Neural progenitor cell (in vitro differentiated cells): ENCODE results near the gene ERICH2. TPM values are rescaled to one million over a fixed set of nuclear protein-coding genes. Genes with fewer than 3 reads are reported as not detected.

Experiments used
- DNase-seq: peaks from one replicate; pipeline ENCODE4 v3.0.0-alpha.2; 2016; ENCODE audit warnings: low spot score
- H2AFZ ChIP-seq: fragments of 200-600 bp; sonication (generic); replicated peaks from 2 replicates; pipeline ENCODE4 v1.6.1; 2016; ENCODE audit warnings: antibody characterized with exemption
- H3F3A ChIP-seq: fragments of 200-600 bp; sonication (generic); 2 replicates; pipeline ENCODE4 v1.6.1; 2016; ENCODE audit warnings: antibody characterized with exemption, low read depth
- H3K27ac ChIP-seq: fragments of 200-600 bp; sonication (generic); 2 replicates; pipeline ENCODE4 v1.5.1; 2016; ENCODE audit warnings: mild to moderate bottlenecking
- H3K27me3 ChIP-seq: fragments of 200-600 bp; sonication (generic); 2 replicates; pipeline ENCODE4 v1.6.1; 2016; ENCODE audit warnings: mild to moderate bottlenecking, moderate library complexity
- H3K36me3 ChIP-seq: fragments of 200-600 bp; sonication (generic); 2 replicates; pipeline ENCODE4 v1.5.1; 2016
- H3K4me1 ChIP-seq: fragments of 200-600 bp; sonication (generic); 2 replicates; pipeline ENCODE4 v1.6.1; 2016; ENCODE audit warnings: mixed run types
- H3K4me2 ChIP-seq: fragments of 200-600 bp; sonication (generic); 2 replicates; pipeline ENCODE4 v1.6.1; 2016
- H3K4me3 ChIP-seq: fragments of 200-600 bp; sonication (generic); 2 replicates; pipeline ENCODE4 v1.5.1; 2016
- H3K79me2 ChIP-seq: fragments of 200-600 bp; sonication (generic); 2 replicates; pipeline ENCODE4 v1.6.1; 2016; ENCODE audit warnings: low read depth
- H3K9ac ChIP-seq: fragments of 200-600 bp; sonication (generic); 2 replicates; pipeline ENCODE4 v1.6.1; 2016
- H3K9me3 ChIP-seq: fragments of 200-600 bp; sonication (generic); 2 replicates; pipeline ENCODE4 v1.5.1; 2016; ENCODE audit warnings: low read depth
- H4K20me1 ChIP-seq: fragments of 200-600 bp; sonication (generic); 2 replicates; pipeline ENCODE4 v1.6.1; 2016; ENCODE audit warnings: low read depth
- H3K27ac Mint-ChIP-seq: 3 replicates; pipeline ENCODE4 v1.8.0; 2021; ENCODE audit warnings: mixed read lengths
- H3K27me3 Mint-ChIP-seq: 2 replicates; pipeline ENCODE4 v1.8.0; 2022; ENCODE audit warnings: low read depth, mild to moderate bottlenecking, inconsistent platforms, moderate library complexity, mixed read lengths; ENCODE audit not compliant: insufficient read depth
- H3K36me3 Mint-ChIP-seq: 3 replicates; pipeline ENCODE4 v1.8.0; 2021; ENCODE audit warnings: mixed read lengths
- H3K4me1 Mint-ChIP-seq: 3 replicates; pipeline ENCODE4 v1.8.0; 2021; ENCODE audit warnings: mixed read lengths
- H3K4me3 Mint-ChIP-seq: 3 replicates; pipeline ENCODE4 v1.8.0; 2021; ENCODE audit warnings: mild to moderate bottlenecking, moderate library complexity, mixed read lengths
- H3K9me3 Mint-ChIP-seq: 3 replicates; pipeline ENCODE4 v1.8.0; 2020; ENCODE audit warnings: mixed read lengths
- EZH2 ChIP-seq: fragments of 200-600 bp; sonication (generic); IDR thresholded peaks from 2 replicates; pipeline ENCODE4 v1.6.1; 2017; ENCODE audit warnings: antibody characterized with exemption, mild to moderate bottlenecking, moderate library complexity
- EZH2phosphoT487 ChIP-seq: fragments of 200-600 bp; sonication (generic); IDR thresholded peaks from 2 replicates; pipeline ENCODE4 v1.6.1; 2017; ENCODE audit warnings: antibody characterized with exemption
- total RNA-seq: library from RNA; depleted of rRNA; stranded (reverse); fragments of >200 nt; gene quantifications from 2 replicates; pipeline ENCODE4 v1.2.3, GENCODE V29; 2015; ENCODE audit warnings: low replicate concordance
- TF ChIP-seq, protein P1 (sequence below): fragments of 200-600 bp; sonication (generic); IDR thresholded peaks from 2 replicates; pipeline ENCODE4 v1.5.1; 2017; ENCODE audit warnings: antibody characterized with exemption, mild to moderate bottlenecking

ERICH2 gene
- total RNA-seq, 1 donor from 2014 or later = 2.7 TPM

DNA sequence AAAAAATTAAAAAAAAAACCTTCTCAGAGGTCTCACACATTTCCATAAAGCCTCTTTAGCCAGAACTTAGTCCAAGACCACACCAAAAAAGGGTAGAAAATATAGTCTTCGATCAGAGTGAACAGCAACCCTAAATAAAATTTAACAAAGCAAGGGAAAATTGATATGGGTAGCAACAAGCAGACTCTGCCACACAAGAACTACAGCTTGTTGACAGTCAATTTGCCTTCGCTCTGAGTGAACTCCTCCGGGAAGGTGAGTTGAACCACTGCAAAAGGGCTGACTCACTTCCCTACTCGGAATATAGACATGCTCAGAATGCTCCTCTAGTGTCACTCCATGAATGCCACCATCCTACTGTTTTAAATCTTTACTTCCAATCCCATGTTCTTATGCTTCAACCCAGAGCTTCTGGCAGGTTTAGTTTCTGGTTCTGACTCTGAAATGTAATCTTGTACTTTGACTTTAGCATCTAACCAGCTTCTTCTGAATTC is 70.6 kb downstream of the ERICH2 start:
- Mint-ChIP-seq H3K27me3 (no peaks in the 10 kb centered on the region), H3K9me3 (no peaks in the 10 kb centered on the region), H3K36me3 (peaks cover 8% of the 10 kb centered on the region), H3K4me3 (no peak overlapping the region), H3K27ac (no peak overlapping the region), H3K4me1 (peaks cover 8% of the 10 kb centered on the region)
- no peaks in the 10 kb centered on the region for H3K27me3 ChIP-seq
- H3K36me3 ChIP-seq = no peaks in the 10 kb centered on the region
- H3F3A ChIP-seq = no peaks in the 10 kb centered on the region
- no peaks in the 10 kb centered on the region for H3K79me2 ChIP-seq
- H3K4me2 ChIP-seq = no peak overlapping the region
- no peak overlapping the region for H3K4me3 ChIP-seq
- no peaks in the 10 kb centered on the region for H3K9me3 ChIP-seq
- H2AFZ ChIP-seq = no peak overlapping the region
- H3K4me1 ChIP-seq = no peaks in the 10 kb centered on the region
- no peak for DNase-seq
- no peaks in the 10 kb centered on the region for H4K20me1 ChIP-seq
- H3K9ac ChIP-seq = no peak overlapping the region
- TF ChIP-seq EZH2phosphoT487 (no peak), EZH2 (no peak)
- TF ChIP-seq, protein P1, sequence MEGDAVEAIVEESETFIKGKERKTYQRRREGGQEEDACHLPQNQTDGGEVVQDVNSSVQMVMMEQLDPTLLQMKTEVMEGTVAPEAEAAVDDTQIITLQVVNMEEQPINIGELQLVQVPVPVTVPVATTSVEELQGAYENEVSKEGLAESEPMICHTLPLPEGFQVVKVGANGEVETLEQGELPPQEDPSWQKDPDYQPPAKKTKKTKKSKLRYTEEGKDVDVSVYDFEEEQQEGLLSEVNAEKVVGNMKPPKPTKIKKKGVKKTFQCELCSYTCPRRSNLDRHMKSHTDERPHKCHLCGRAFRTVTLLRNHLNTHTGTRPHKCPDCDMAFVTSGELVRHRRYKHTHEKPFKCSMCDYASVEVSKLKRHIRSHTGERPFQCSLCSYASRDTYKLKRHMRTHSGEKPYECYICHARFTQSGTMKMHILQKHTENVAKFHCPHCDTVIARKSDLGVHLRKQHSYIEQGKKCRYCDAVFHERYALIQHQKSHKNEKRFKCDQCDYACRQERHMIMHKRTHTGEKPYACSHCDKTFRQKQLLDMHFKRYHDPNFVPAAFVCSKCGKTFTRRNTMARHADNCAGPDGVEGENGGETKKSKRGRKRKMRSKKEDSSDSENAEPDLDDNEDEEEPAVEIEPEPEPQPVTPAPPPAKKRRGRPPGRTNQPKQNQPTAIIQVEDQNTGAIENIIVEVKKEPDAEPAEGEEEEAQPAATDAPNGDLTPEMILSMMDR = no peak
- H3K27ac ChIP-seq = no peak overlapping the region

DNA sequence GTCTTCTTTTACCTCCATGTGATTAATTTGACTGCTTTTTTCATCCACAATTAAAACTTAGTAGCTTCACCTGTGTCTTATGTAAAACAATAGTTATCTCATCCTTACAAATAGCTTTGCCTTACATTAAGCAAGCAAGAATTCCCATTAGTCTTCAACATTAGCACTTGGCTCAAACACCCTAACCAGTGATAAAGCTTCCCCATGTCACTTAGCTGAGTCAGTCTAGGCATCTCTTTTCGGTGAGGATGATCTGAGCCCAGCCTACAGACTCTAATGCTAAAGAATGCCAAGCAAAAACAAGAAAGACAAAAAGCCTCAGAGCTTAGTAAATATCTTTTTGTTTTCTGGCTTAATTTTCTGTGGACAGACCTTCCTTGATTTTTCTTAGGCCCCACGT is 72.6 kb downstream of the ERICH2 start:
- no peaks in the 10 kb centered on the region for H3F3A ChIP-seq
- H2AFZ ChIP-seq = no peak overlapping the region
- no peaks in the 10 kb centered on the region for H3K27me3 Mint-ChIP-seq
- DNase-seq = no peak
- H3K79me2 ChIP-seq = no peaks in the 10 kb centered on the region
- no peaks in the 10 kb centered on the region for H4K20me1 ChIP-seq
- peaks cover 8% of the 10 kb centered on the region for H3K4me1 Mint-ChIP-seq
- H3K9me3 Mint-ChIP-seq = no peaks in the 10 kb centered on the region
- TF ChIP-seq, protein P1 = no peak
- no peak for TF ChIP-seq EZH2phosphoT487
- TF ChIP-seq EZH2 = no peak
- no peak overlapping the region for H3K4me3 Mint-ChIP-seq
- H3K4me1 ChIP-seq = no peaks in the 10 kb centered on the region
- H3K4me3 ChIP-seq = no peak overlapping the region
- H3K9me3 ChIP-seq = no peaks in the 10 kb centered on the region
- no peak overlapping the region for H3K27ac Mint-ChIP-seq
- peaks cover 8% of the 10 kb centered on the region for H3K36me3 Mint-ChIP-seq
- H3K36me3 ChIP-seq = no peaks in the 10 kb centered on the region
- no peaks in the 10 kb centered on the region for H3K27me3 ChIP-seq
- H3K4me2 ChIP-seq = no peak overlapping the region
- no peak overlapping the region for H3K27ac ChIP-seq
- H3K9ac ChIP-seq = no peak overlapping the region

DNA sequence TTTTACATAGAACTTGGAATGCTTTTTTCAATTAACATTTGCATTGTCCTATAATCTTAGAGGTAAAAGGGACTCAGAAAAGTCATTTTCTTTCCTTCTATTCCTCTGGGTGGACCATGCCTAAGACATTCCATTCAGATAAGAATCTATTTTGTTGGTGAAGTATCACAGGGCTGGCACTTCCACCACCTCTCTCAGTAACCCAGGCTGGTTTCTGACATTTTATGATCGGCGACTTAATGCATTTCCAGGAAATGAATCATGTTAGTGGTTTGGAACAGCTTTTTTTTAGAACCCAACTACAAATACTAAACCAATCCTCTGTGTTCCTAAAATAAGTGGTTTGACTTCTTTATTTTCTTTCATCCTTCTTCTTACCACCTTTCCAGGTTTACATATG is 73.5 kb downstream of the ERICH2 start:
- Histone ChIP-seq H3K4me2 (no peak overlapping the region), H3K9ac (no peak overlapping the region), H3F3A (no peaks in the 10 kb centered on the region), H3K36me3 (no peaks in the 10 kb centered on the region), H4K20me1 (no peaks in the 10 kb centered on the region), H3K9me3 (no peaks in the 10 kb centered on the region), H3K27ac (no peak overlapping the region), H3K27me3 (no peaks in the 10 kb centered on the region), H2AFZ (no peak overlapping the region), H3K79me2 (no peaks in the 10 kb centered on the region), H3K4me3 (no peak overlapping the region), H3K4me1 (no peaks in the 10 kb centered on the region)
- Mint-ChIP-seq H3K4me1 (peaks cover 8% of the 10 kb centered on the region), H3K36me3 (peaks cover 8% of the 10 kb centered on the region), H3K27me3 (no peaks in the 10 kb centered on the region), H3K4me3 (no peak overlapping the region), H3K9me3 (no peaks in the 10 kb centered on the region), H3K27ac (no peak overlapping the region)
- TF ChIP-seq EZH2phosphoT487 (no peak), EZH2 (no peak)
- TF ChIP-seq, protein P1 = no peak
- DNase-seq = no peak
